Measurements from ENCODE around the gene MRPS7. TPM values are rescaled to one million over a fixed set of nuclear protein-coding genes. Genes with fewer than 3 reads are reported as not detected.

MRPS7 gene
- total and polyA plus RNA-seq, 2 experiments from 2014 or later = 47.5 to 102 TPM

DNA sequence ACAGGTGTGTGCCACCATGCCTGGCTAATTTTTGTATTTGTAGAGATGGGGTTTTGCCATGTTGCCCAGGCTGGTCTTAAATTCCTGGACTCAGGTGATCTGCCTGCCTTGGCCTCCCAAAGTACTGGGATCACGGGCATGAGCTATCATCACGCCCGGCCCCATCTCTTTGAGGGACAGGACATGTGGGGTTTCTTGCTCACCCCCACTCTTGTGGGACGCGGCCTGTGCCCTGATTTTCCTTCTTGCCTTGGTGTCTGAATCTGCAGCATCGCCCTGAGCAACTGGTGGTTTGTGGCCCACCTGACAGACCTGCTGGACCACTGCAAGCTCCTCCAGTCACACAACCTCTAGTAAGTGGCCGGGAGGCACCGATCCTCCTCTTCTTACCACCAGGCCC lies 30.6 kb upstream of the MRPS7 start:
- DNase-seq (ENCODE audit: low spot score) = no peak
- TF ChIP-seq EZH2phosphoT487 (IDR thresholded peaks at IDR 0.05; ENCODE audit: low read depth, severe bottlenecking, unreplicated experiment) = no peak
- Histone ChIP-seq H3K36me3 (replicated peaks; ENCODE audit: insufficient read depth, low read depth) (no peaks in the 10 kb centered on the region), H3K27ac (no peak overlapping the region), H3K79me2 (no peaks in the 10 kb centered on the region), H4K20me1 (ENCODE audit: insufficient read depth, poor library complexity, severe bottlenecking) (no peaks in the 10 kb centered on the region), H3K9me3 (ENCODE audit: low read depth) (no peaks in the 10 kb centered on the region), H3K4me3 (no peak overlapping the region), H3K27me3 (no peaks in the 10 kb centered on the region), H3K9me2 (replicated peaks; ENCODE audit: insufficient read depth) (no peaks in the 10 kb centered on the region), H3K4me2 (no peak overlapping the region), H2AFZ (no peak overlapping the region), H3K4me1 (ENCODE audit: insufficient read depth) (no peaks in the 10 kb centered on the region)
- 97% methylated on average over 8 of the region's 8 CpGs for WGBS (ENCODE audit: low lambda C conversion rate, missing lambda C conversion rate)

GRCh38 chr17:75231741-75232464 lies 29.8 kb upstream of the MRPS7 start:
- WGBS (ENCODE audit: low lambda C conversion rate, missing lambda C conversion rate) = 96% methylated on average over 18 of the region's 18 CpGs
- Histone ChIP-seq H3K27ac (no peak overlapping the region), H3K9me2 (replicated peaks; ENCODE audit: insufficient read depth) (no peaks in the 10 kb centered on the region), H3K4me1 (ENCODE audit: insufficient read depth) (no peaks in the 10 kb centered on the region), H4K20me1 (ENCODE audit: insufficient read depth, poor library complexity, severe bottlenecking) (no peaks in the 10 kb centered on the region), H2AFZ (no peak overlapping the region), H3K27me3 (no peaks in the 10 kb centered on the region), H3K79me2 (no peaks in the 10 kb centered on the region), H3K9me3 (ENCODE audit: low read depth) (no peaks in the 10 kb centered on the region), H3K4me2 (no peak overlapping the region), H3K4me3 (no peak overlapping the region), H3K36me3 (replicated peaks; ENCODE audit: insufficient read depth, low read depth) (no peaks in the 10 kb centered on the region)
- TF ChIP-seq, protein P1, sequence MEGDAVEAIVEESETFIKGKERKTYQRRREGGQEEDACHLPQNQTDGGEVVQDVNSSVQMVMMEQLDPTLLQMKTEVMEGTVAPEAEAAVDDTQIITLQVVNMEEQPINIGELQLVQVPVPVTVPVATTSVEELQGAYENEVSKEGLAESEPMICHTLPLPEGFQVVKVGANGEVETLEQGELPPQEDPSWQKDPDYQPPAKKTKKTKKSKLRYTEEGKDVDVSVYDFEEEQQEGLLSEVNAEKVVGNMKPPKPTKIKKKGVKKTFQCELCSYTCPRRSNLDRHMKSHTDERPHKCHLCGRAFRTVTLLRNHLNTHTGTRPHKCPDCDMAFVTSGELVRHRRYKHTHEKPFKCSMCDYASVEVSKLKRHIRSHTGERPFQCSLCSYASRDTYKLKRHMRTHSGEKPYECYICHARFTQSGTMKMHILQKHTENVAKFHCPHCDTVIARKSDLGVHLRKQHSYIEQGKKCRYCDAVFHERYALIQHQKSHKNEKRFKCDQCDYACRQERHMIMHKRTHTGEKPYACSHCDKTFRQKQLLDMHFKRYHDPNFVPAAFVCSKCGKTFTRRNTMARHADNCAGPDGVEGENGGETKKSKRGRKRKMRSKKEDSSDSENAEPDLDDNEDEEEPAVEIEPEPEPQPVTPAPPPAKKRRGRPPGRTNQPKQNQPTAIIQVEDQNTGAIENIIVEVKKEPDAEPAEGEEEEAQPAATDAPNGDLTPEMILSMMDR (IDR thresholded peaks at IDR 0.05; ENCODE audit: poor library complexity) = no peak
- no peak for TF ChIP-seq EZH2 (IDR thresholded peaks at IDR 0.05; ENCODE audit: borderline replicate concordance)
- TF ChIP-seq EZH2phosphoT487 (IDR thresholded peaks at IDR 0.05; ENCODE audit: low read depth, severe bottlenecking, unreplicated experiment) = no peak
- DNase-seq (ENCODE audit: low spot score) = no peak

DNA sequence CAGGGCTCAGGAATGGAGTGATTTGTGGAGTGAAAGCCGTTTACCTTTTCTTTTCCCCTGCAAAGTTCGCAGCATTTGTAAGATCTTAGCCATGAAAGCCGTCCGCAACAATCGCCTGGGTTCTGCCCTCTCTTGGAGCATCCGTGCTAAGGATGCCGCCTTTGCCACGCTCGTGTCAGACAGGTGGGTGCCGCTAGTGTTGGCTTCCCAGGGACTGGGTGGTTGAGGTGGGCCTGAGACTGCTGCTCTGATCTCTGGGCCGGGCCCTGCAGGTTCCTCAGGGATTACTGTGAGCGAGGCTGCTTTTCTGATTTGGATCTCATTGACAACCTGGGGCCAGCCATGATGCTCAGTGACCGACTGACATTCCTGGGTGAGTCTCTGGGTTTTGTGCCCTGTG lies 28.9 kb upstream of the MRPS7 start:
- Histone ChIP-seq H3K27ac (no peak overlapping the region), H3K79me2 (no peaks in the 10 kb centered on the region), H4K20me1 (ENCODE audit: insufficient read depth, poor library complexity, severe bottlenecking) (no peaks in the 10 kb centered on the region), H2AFZ (no peak overlapping the region), H3K9me3 (ENCODE audit: low read depth) (no peaks in the 10 kb centered on the region), H3K27me3 (no peaks in the 10 kb centered on the region), H3K4me2 (no peak overlapping the region), H3K9me2 (replicated peaks; ENCODE audit: insufficient read depth) (no peaks in the 10 kb centered on the region), H3K4me1 (ENCODE audit: insufficient read depth) (no peaks in the 10 kb centered on the region), H3K36me3 (replicated peaks; ENCODE audit: insufficient read depth, low read depth) (no peaks in the 10 kb centered on the region), H3K4me3 (no peak overlapping the region)
- DNase-seq (ENCODE audit: low spot score) = no peak
- WGBS (ENCODE audit: low lambda C conversion rate, missing lambda C conversion rate) = 96% methylated on average over 13 of the region's 13 CpGs
- TF ChIP-seq, protein P1 (IDR thresholded peaks at IDR 0.05; ENCODE audit: poor library complexity) = no peak

GRCh38 chr17:75237100-75238014 lies 24.3 kb upstream of the MRPS7 start:
- Histone ChIP-seq H3K9me3 (ENCODE audit: low read depth) (no peaks in the 10 kb centered on the region), H2AFZ (no peak overlapping the region), H3K4me1 (ENCODE audit: insufficient read depth) (no peaks in the 10 kb centered on the region), H3K4me2 (no peak overlapping the region), H3K27ac (no peak overlapping the region), H3K4me3 (no peak overlapping the region), H3K36me3 (replicated peaks; ENCODE audit: insufficient read depth, low read depth) (no peaks in the 10 kb centered on the region), H3K79me2 (no peaks in the 10 kb centered on the region), H3K9me2 (replicated peaks; ENCODE audit: insufficient read depth) (no peaks in the 10 kb centered on the region), H4K20me1 (ENCODE audit: insufficient read depth, poor library complexity, severe bottlenecking) (no peaks in the 10 kb centered on the region), H3K27me3 (no peaks in the 10 kb centered on the region)
- TF ChIP-seq, protein P1 (IDR thresholded peaks at IDR 0.05; ENCODE audit: poor library complexity) = no peak
- TF ChIP-seq EZH2 (IDR thresholded peaks at IDR 0.05; ENCODE audit: borderline replicate concordance) = no peak
- no peak for TF ChIP-seq EZH2phosphoT487 (IDR thresholded peaks at IDR 0.05; ENCODE audit: low read depth, severe bottlenecking, unreplicated experiment)
- DNase-seq (ENCODE audit: low spot score) = no peak
- WGBS (ENCODE audit: low lambda C conversion rate, missing lambda C conversion rate) = 91% methylated on average over 11 of the region's 12 CpGs

All from hepatocyte (in vitro differentiated cells).